NCI-H1092 treated with DMSO at 0.1 percent for 48 hours (cell line): ENCODE results near the gene PKD1.
A peak's percentile ranks its signal among the peaks of the same experiment; 100 is the strongest.

ENCODE experiments used
- DNase-seq: peaks from one replicate; lab custom pipeline; 2025; lab: John Stamatoyannopoulos, UW

Gene PKD1

GRCh38 chr16:2170080-2170479, 34.4 kb upstream of the PKD1 start:
- no peak for DNase-seq

- DNase-seq, result no peak
These were observed 31.5 kb upstream of the PKD1 start for GRCh38 chr16:2167068-2167638.

- DNase-seq, result no peak
These were observed 30.8 kb upstream of the PKD1 start for GRCh38 chr16:2166263-2167067.

GRCh38 chr16:2165861-2166260, 30.2 kb upstream of the PKD1 start:
- no peak for DNase-seq

GRCh38 chr16:2163211-2163881, 27.6 kb upstream of the PKD1 start:
- DNase-seq, result no peak

- DNase-seq, result no peak
These were observed 27.0 kb upstream of the PKD1 start for GRCh38 chr16:2162676-2163118.

- DNase-seq, result no peak
These were observed 26.2 kb upstream of the PKD1 start for GRCh38 chr16:2161911-2162310.

GRCh38 chr16:2160915-2161551, 25.3 kb upstream of the PKD1 start:
- no peak for DNase-seq

GRCh38 chr16:2159175-2159838, 23.6 kb upstream of the PKD1 start:
- no peak for DNase-seq

- DNase-seq, result no peak
These were observed 22.6 kb upstream of the PKD1 start for GRCh38 chr16:2158262-2158638.

- no peak for DNase-seq
These were observed 22.0 kb upstream of the PKD1 start for GRCh38 chr16:2157480-2158261.

- no peak for DNase-seq
These were observed 21.1 kb upstream of the PKD1 start for GRCh38 chr16:2156849-2157224.

- no peak for DNase-seq
These were observed 20.5 kb upstream of the PKD1 start for GRCh38 chr16:2155977-2156848.

GRCh38 chr16:2155091-2155950, 19.6 kb upstream of the PKD1 start, which contains the start of gene TRAF7:
TRAF7 (plus strand) TSS chr16:2155782; CDS start chr16:2163921, 8,139 bp downstream.
- DNase-seq, result peak; percentile 100

GRCh38 chr16:2154533-2155090, 18.9 kb upstream of the PKD1 start:
- DNase-seq, result no peak

- no peak for DNase-seq
These were observed 17.2 kb upstream of the PKD1 start for GRCh38 chr16:2152695-2153506.

GRCh38 chr16:2151188-2152091, 15.7 kb upstream of the PKD1 start:
- DNase-seq, result no peak
